Gastrocnemius medialis (tissue), 4 donors: ENCODE measurements around the gene YAE1.

Experiments used
- CTCF ChIP-seq, 5 experiments: fragments of 450-650 bp in 3 of 5; fragments of 200-600 bp in 2 of 5; sonication (generic) in 2 of 5; IDR thresholded peaks in 4 of 5; conservative IDR thresholded peaks in 1 of 5; 1 replicate in 4 of 5; 2 replicates in 1 of 5; pipeline ENCODE4 v1.5.1; 2016 to 2019; ENCODE audit warnings: antibody characterized with exemption in 5 of 5, mild to moderate bottlenecking in 3 of 5, moderate library complexity in 3 of 5
- POLR2A ChIP-seq, 2 donors: fragments of 450-650 bp; IDR thresholded peaks; one replicate each; pipeline ENCODE4 v1.6.1; 2017; ENCODE audit warnings: antibody characterized with exemption in 2 of 2, mild to moderate bottlenecking in 2 of 2, moderate library complexity in 2 of 2

GRCh38 chr7:39557222-39557621 lies 9.0 kb upstream of the YAE1 start:
- no peak for TF ChIP-seq CTCF (IDR thresholded peaks at IDR 0.05 in 4 of 5, conservative IDR thresholded peaks at IDR 0.05 in 1 of 5)
- no peak for TF ChIP-seq POLR2A (IDR thresholded peaks at IDR 0.05)
